Endometrial microvascular endothelial cells (primary cell): Measurements from ENCODE around the gene MMP28. TPM values are rescaled to one million over a fixed set of nuclear protein-coding genes. Genes with fewer than 3 reads are reported as not detected.

Experiments
- in situ Hi-C: cut with HindIII; loops from 2 replicates; pipeline ENCODE4 v1.10.0; 2017; ENCODE audit warnings: low sequenced_read_pairs, low pct_unique_long_range_greater_than_20kb; ENCODE audit errors: inconsistent ontology term
- total RNA-seq: library from RNA; depleted of rRNA; stranded (reverse); fragments of >200 nt; gene quantifications from one replicate; pipeline ENCODE4 v1.2.3, GENCODE V29; 2015; ENCODE audit errors: inconsistent ontology term

Gene MMP28
- total RNA-seq, 1 donor from 2014 or later, result 0.19 TPM

- in situ Hi-C loops, result no loop called here
Measured at GRCh38 chr17:35748979-35749378, 46.5 kb downstream of the MMP28 start.

- in situ Hi-C loops, result no loop called here
Measured at GRCh38 chr17:35748341-35748841, 47.0 kb downstream of the MMP28 start.

DNA sequence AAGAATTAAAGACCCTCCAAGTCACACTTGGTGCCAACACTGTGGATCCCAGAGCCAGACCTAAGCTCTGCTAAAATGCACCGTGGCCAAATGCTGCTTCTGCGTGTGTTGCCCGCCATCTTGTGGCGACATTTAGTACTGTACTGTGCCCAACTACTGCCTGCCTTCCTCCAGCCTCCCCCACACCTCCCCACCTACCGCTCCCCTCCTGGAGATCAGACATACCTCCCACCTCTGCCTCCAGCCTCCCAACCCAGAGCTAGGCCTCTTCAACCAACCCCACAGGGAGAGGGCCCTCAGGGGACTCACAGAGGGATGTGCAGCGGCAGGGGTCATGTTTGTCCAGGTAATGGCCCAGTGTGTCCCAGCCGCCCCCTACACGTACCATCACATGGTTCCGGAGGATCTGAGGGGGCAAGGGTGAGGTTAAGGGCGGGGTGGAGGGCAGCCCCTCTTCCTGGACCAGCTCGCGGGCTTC lies 47.9 kb downstream of the MMP28 start:
- in situ Hi-C loops, result no loop called here

- in situ Hi-C loops, result no loop called here
Measured at GRCh38 chr17:35745749-35746320, 49.6 kb downstream of the MMP28 start.

GRCh38 chr17:35745246-35745645 lies 50.2 kb downstream of the MMP28 start:
- in situ Hi-C loops, result no loop called here

DNA sequence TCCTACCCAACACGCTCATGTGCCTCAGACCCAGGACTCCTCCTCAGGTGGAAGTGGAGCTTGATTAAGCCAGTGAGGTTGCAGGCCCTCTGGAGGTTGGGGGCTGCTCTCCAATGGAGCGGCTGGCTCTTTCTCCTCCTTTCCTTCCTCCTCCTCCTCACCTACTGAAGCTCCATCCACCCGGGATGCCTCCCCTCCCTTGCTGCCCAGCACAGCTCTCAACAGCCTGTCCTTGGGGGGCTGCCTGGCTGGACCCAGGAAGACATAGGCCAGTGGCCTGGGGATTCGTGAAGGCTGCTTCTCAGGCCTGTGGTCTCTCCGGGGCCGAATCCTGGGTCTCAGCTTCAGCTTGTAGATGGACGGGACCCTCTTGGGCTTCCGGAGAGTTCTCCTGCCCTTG lies 50.6 kb downstream of the MMP28 start:
- in situ Hi-C loops, result no loop called here

- in situ Hi-C loops, result no loop called here
Measured at GRCh38 chr17:35743626-35744328, 51.7 kb downstream of the MMP28 start.

DNA sequence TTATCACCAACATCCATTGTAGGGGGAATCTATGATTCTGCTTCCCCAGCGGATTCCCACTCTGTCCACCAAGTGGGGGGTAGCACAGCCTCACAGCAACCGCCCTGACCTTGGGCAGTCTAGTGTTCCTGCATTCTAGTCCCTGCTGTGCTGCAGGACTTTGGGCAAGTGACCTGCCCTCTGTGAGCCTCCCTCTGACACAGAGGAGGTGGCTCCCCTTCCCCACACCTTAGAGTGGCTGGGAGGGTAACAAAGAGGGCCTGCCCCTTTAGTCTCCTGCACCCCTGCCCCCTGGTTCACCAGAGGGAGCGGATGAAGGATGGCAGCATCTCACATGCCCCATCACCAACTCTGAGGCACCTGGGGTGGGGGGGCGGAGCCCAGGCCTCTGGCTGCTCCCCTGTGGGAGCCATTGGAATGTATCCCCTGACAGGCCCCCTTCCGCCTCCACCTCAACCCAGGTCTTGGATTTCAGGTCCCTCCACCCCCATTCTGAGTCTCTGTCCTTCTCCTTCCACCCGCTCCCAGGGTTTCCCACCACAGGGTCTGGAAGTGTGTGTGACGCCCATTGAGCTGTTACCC lies 52.5 kb downstream of the MMP28 start:
- in situ Hi-C loops, result no loop called here

DNA sequence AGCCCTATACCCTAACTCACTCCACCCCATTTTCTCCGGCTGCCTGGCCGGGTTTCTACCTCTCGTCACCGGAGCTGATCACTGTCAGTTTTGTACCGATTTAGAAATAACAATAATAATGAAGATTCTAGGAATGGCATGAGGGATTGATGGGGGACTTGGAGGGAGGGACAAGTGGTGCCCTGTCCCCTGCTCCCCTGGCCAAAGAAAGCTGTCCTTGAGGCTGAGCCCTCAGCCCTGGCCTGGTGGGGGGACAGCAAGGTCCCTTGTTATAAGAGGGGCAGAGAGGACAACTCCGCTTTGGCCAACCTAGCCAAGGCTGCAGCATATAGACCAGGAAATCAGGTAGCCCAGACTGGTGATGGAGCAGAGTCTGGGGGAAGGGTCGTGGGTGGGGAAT lies 52.9 kb downstream of the MMP28 start:
- in situ Hi-C loops, result no loop called here

DNA sequence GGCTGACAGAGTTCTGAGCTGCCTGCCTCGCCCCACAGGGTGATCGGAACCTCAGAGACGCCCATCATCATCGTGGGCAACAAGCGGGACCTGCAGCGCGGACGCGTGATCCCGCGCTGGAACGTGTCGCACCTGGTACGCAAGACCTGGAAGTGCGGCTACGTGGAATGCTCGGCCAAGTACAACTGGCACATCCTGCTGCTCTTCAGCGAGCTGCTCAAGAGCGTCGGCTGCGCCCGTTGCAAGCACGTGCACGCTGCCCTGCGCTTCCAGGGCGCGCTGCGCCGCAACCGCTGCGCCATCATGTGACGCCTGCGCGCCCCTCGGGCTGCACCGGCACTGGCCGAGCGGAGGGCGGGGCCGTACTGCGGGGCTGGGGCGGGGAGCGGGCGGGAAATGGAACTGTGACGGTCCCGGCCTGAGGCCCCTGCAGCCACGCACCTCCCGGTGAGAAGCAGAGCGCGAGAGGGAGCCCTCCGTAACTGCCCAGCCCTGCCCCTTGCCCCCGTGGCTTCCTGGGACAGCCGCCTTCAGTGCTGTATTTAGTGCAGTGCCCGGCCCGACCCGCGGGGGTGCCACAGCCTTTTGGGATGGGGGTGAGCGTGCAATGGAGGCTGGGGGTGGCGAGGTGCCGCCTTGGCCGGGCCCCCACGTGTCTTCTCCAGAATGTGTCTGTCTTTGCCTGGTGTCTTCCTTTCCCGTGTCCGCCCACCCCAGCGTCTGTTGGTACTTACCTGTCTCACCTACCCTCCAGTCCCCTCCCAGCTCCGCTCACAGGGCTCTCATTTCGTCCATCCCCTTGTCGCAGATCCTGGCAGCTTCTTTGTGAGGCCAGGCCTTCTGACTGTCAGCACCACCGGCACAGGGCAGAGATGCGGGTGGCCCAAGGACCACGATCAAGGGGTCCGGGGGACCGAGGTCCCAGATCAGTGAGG lies 54.2 kb downstream of the MMP28 start:
- in situ Hi-C loops, result no loop called here

- in situ Hi-C loops, result no loop called here
Measured at GRCh38 chr17:35740216-35740615, 55.2 kb downstream of the MMP28 start.

DNA sequence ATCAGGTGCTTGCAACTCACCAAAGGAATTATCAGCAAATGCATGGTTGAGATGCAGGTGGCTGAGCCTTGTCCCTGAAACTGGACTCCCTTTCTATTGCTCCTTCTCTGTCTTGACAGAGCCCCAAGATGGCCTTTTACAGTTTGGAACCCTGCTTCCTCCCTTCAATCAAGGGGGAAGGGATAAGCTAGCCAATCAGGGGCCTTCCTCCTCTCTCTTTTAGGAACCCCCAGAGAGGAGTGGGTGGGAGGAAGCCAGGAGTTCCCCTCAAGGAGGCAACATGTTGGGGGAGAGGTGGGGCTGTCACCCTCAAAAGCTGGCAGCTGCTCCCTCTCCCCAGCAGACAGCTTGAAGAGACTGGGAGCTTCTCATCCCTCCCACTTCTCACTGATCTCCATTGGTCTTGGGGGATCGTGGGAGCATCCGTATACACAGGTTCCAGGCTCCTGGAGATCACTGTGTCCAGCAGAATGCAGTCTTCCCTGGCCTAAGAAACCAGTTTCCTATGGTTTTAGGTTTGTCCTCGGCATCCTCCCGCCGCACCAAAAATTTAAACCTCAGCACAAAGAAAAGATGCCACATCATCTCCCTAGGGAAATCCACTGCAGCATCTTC lies 56.8 kb downstream of the MMP28 start:
- in situ Hi-C loops, result no loop called here

DNA sequence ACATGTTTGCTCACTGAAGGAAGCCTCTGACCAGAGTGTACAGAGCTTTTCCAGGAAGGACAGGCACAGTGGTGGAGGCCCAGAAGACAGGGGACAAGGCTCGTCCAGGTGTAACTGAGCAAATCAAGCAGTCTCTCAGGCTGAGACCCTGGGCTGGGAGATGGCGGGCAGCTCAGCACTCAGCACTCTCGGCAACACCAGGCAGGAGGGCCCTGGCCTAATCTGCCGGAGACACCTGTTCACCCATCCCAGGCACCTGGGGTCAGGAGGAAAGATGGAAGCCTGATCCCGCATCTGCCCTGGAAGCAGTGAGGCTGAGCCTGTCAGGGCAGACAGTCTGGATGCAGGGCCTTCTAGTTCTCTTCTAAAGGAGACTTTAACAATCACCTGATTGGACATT lies 59.2 kb downstream of the MMP28 start:
- in situ Hi-C loops, result no loop called here

DNA sequence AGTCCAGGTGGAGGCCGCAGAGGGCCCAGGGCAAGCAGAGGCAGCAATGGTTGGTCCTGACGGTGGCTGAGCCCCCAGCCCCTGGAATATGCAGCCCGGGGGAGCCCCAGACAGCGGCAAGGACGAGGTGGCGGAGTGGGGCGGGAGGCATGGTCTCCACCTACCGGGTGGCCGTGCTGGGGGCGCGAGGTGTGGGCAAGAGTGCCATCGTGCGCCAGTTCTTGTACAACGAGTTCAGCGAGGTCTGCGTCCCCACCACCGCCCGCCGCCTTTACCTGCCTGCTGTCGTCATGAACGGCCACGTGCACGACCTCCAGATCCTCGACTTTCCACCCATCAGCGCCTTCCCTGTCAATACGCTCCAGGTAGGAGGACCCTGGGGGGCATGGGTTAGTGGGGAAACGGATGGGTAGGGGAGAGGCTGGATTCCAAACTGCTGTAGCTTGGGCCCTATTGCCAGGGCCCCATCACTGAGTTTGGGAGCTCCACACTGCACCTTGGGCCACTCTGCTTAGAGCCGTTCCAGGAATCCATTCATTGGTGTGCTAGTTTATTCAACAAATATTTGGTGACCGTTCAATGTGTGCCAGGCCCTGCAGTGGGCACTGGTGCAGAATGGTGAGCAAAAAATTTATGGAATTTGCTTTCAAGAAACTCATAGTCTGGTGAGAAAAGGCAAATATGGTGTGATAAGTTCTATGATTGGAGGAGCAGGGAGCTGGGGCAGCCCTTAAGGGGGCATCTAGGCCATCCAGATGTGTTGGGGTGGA lies 60.2 kb downstream of the MMP28 start:
- in situ Hi-C loops, result no loop called here

DNA sequence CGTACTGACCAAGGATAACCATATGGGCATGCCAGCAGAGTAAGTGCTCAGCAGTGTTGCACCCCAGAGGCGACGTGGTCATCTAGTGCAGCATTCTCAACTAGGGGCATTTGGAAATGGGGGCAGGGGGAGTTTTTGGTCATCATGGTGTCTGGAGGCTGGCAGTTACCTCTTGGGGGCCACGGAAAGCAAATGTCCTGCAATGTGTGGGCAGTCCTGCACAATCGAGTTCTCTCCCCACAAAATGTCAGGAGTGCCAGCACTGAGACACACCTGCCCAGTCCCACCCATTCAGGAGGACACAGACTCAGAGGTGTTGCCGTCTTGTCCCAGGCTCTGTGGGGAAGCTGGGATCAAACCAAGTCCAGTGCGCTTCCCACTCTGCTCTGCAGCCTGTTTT lies 61.0 kb downstream of the MMP28 start:
- in situ Hi-C loops, result no loop called here

DNA sequence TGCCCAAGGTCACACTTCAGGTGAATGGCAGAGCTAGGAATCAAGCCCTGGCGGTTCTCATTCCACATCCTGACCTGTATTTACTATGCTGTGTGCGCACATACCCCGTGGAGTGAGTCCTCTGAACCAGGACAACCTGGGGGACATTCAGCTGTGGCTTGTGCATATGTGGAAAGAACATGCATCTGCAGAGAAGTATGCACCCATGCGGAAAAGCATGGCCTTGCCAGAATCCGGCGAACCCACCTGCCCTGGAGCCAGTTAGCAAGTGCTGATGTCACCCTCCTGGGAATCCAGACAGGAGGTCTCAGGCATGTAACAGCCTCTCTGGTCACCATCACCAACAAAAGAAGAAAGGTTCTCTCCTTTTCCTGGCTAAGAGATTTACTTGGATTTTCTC lies 62.1 kb downstream of the MMP28 start:
- in situ Hi-C loops, result no loop called here

- in situ Hi-C loops, result no loop called here
Measured at GRCh38 chr17:35732806-35733136, 62.7 kb downstream of the MMP28 start.
